Fibroblast of skin of back (primary cell): ENCODE measurements around the gene TRH.
"Not testable (repeated sequence)": the region's sequence is repeated elsewhere in the genome, so short reads cannot be mapped to it uniquely, and the experiment has no call there.

Experiments
- DNase-seq: peaks from one replicate; pipeline ENCODE4 v3.0.0-alpha.2; 2013

Gene TRH

GRCh38 chr3:130012108-130012507 is 37.6 kb downstream of the TRH start:
- peak; percentile 13 for DNase-seq

- not testable (repeated sequence) for DNase-seq
These were observed 38.7 kb downstream of the TRH start for GRCh38 chr3:130013246-130013645.

- peak; percentile 52 for DNase-seq
These were observed 40.0 kb downstream of the TRH start for GRCh38 chr3:130014526-130014925.

GRCh38 chr3:130017661-130018060 is 43.1 kb downstream of the TRH start:
- DNase-seq = not testable (repeated sequence)

GRCh38 chr3:130026146-130026829 is 51.8 kb downstream of the TRH start:
- DNase-seq = not testable (repeated sequence)

GRCh38 chr3:130027437-130027836 is 52.9 kb downstream of the TRH start:
- DNase-seq = not testable (repeated sequence)
